GM21423 (cell line): Measurements from ENCODE around the gene OSGEP.
"Not testable (repeated sequence)": the region's sequence is repeated elsewhere in the genome, so short reads cannot be mapped to it uniquely, and the experiment has no call there.

ENCODE experiments used
- ATAC-seq: cut with Tn5 transposase; IDR thresholded peaks from one replicate; pipeline ENCODE4 v1.9.1; 2021; ENCODE audit warnings: mild to moderate bottlenecking, moderate library complexity; ENCODE audit not compliant: unreplicated experiment

OSGEP gene

DNA sequence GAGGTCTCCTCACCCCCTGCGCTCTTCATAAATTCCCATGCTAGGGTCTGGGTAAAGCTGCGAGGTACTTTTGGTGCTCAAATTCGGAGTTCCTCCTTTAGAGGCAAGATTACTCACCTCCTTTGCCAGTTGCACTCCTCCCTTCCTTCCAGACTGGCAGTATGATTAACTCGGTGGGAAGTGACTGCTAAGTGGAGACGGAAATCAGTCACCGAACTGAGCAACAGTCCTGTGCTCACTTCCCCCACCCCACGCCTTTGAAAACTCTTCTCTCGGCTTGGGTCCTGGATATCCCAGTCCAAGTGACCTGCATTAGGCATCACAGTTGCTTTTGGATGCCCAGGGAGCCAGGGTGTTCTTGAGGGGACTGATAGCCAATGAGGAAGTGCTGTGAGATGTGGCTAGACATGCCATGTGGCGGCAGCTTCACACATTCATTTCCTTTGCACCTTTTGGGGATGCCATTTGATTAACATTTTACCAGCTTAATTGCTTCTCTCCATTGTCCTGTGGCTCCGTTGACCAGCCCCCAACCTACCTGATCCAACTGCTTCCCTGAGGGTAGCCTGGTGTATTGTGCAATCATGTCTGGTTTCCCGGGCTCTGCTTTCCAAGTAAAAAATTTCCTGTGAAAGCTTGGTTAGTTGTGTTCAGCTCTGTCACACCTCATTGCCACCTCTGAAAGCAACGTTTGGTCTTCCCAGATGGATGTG, 15.4 kb upstream of the OSGEP start:
- peak; percentile 31 for ATAC-seq

DNA sequence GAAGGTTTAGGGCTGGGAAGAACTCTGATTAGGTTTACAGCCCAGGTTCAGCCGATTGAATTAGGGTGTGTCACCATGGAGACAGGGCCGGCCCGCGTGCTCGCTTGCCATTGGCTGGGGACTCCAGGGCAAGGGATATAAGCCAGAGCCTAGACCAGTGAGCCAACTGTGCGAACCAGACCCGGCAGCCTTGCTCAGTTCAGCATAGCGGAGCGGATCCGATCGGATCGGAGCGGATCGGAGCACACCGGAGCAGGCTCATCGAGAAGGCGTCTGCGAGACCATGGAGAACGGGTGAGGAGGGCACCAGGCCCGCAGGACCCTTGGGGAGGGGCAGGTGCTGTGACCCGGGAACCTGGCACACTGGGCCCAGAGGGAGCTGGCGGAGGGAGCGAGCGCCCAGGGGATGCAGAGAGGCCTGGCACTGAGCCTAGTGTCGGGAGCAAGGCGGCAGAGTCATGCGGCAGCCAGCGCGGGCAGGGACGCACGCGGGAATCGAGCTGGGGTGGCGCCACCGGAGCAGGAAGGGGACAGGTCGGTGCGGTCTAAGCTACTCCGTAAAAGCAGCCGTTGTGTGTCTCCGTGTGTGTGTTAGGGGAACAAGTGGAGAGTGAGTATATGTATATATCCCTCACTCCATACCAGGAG, 14.8 kb upstream of the OSGEP start, which contains the start of gene PNP:
Gene PNP (plus strand): TSS at position 165 of the 648 bp plus-strand sequence. CDS start 119 bp downstream, at position 284.
- ATAC-seq = peak; percentile 93

DNA sequence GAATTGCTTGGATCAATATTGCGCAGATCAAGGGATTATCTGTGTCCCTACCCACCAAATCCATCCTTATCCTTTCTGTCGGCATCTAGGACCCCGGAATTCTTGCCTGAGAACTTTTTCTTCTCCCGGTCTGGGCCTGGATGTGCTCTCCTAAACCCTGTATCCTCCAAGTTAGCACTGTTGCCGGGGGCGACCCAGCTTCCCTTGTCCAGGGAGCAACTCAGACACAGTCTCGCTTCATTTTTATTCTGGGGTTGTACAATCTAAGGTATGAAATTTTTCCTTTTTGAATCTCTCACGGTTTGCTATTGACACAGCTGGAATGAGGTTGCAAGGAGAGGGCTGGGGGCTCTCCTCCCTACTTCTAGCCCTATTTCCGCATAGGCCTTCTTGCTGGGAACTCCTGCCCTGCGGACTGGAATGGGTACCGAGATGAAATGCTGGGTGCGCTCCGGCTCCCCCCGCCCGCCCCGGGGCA, 14.2 kb upstream of the OSGEP start:
- no peak for ATAC-seq

- ATAC-seq = peak; percentile 89
Observed at GRCh38 chr14:20461225-20462141, 6.9 kb upstream of the OSGEP start, which contains the start of gene PIP4P1. PIP4P1 (minus strand) TSS chr14:20461434; CDS start chr14:20461325, 109 bp downstream.

GRCh38 chr14:20460458-20461224, 6.0 kb upstream of the OSGEP start:
- peak; percentile 9 for ATAC-seq

DNA sequence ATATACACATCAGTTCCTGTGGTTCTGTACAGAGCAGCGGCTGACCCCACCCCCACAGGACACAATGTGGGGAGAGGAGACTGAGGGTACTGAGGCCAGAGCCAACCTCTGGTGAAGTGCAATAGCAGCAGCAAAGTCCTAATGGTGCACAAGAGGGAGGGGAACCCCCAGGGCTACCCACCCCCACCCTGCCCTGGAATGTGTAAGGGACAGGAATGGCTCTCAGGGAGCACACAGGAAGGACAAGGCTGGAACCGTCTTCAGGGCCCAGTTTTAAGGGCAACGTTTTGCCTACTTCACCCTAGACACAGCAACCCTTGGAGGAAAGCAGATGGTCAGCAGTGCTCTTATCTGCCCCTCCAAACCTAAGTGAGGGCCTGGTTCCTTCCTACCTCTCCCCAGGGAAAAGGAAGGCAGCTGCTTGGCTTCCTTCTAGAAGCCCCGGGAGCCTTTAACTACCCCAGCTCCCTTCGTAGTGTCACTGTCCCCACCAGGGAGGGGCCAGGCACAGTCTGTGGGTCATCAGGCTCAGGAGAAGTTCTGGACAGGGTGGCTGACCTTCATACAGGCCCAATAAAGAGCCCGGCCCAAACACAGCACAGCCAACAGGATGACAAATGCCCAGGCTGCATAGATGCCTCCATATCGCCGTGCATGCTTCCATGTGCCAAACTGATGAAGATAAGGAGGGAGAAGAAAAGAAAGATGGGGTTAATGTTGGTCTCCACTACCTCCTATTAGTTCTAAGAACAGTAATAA, 3.6 kb upstream of the OSGEP start:
- ATAC-seq = no peak

DNA sequence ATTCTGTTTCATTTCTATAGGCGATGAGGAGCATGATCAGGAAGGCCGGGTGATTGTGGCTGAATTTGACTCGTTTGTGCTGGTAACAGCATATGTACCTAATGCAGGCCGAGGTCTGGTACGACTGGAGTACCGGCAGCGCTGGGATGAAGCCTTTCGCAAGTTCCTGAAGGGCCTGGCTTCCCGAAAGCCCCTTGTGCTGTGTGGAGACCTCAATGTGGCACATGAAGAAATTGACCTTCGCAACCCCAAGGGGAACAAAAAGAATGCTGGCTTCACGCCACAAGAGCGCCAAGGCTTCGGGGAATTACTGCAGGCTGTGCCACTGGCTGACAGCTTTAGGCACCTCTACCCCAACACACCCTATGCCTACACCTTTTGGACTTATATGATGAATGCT, 2.4 kb upstream of the OSGEP start:
- no peak for ATAC-seq

DNA sequence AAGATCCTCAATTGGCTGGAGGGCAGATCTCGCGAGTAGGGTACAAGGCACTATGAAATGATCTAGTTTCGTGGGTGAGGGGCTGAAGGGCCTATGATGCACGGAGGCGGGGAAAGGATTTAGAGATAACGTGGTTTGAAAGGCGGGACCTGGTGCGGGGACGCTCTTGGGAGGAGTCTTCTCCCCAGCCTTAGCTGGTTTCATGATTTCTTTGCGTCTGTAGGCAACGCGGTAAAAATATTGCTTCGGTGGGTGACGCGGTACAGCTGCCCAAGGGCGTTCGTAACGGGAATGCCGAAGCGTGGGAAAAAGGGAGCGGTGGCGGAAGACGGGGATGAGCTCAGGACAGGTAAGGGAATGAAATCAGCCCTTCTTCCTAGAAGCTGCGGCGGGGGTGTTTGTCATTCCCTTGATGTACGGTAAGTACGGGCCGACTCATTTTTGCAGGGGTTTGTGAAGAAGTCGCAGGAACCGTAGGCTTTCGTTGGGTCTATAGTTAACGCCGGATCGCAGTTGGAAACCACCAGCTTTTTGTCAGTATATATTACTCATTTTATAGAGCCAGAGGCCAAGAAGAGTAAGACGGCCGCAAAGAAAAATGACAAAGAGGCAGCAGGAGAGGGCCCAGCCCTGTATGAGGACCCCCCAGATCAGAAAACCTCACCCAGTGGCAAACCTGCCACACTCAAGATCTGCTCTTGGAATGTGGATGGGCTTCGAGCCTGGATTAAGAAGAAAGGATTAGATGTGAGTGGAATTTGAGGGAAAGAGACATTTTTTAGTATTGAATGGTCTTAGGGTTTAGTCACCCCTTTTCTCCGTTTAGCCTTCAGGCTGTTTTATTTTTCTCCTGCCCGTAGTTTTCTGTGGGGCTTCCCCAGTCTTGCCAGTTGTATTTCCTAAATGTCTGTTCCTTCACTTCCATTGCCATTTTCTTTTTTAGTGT, 1.0 kb upstream of the OSGEP start:
- peak; percentile 36 for ATAC-seq

DNA sequence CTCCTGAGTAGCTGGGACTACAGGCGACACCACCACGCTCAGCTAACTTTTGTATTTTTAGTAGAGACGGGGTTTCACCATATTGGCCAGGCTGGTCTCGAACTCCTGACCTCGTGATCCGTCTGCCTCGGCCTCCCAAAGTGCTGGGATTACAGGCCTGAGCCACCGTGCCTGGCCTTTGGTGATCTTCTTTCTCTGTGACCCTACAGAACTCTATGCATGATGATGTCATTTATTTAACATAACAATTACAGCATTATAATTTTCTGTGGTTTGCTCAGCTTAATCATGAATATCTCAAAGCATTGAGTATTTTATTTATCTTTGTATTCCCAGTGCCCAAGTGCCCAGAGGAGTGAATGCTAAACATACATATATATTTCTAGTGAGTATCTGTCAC, 1.8 kb downstream of the OSGEP start:
- not testable (repeated sequence) for ATAC-seq

GRCh38 chr14:20446889-20447288, 7.7 kb downstream of the OSGEP start:
- no peak for ATAC-seq

DNA sequence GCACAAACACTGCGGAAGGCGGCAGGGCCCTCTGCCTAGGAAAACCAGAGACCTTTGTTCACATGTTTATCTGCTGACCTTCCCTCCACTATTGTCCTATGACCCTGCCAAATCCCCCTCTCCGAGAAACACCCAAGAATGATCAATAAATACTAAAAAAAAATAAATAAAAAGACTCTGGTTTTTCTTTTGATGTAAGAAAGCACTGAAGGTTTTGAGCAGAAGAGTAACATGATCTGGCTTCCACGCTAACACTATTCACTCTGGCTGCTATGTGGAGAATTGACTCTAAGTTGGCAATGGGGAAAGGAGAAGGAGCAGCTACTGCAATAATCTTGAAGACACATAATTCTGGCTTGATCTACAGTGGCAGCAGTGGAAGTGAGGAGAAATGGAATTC, 11.0 kb downstream of the OSGEP start:
- not testable (repeated sequence) for ATAC-seq

GRCh38 chr14:20441461-20441860, 13.2 kb downstream of the OSGEP start:
- ATAC-seq = no peak

GRCh38 chr14:20440882-20441281, 13.7 kb downstream of the OSGEP start:
- ATAC-seq = no peak

- no peak for ATAC-seq
Observed at GRCh38 chr14:20440465-20440864, 14.1 kb downstream of the OSGEP start.

- no peak for ATAC-seq
Observed at GRCh38 chr14:20438664-20439063, 15.9 kb downstream of the OSGEP start.

- ATAC-seq = no peak
Observed at GRCh38 chr14:20436363-20436755, 18.3 kb downstream of the OSGEP start.

GRCh38 chr14:20435582-20436362, 18.8 kb downstream of the OSGEP start, which contains the start of gene KLHL33:
KLHL33 (minus strand) TSS chr14:20436166; CDS start chr14:20435811, 355 bp downstream.
- ATAC-seq = no peak
